Activated CD4-positive, alpha-beta T cell treated with anti-CD3 and anti-CD28 coated beads, Interleukin-2, amount 10 ng/mL, durations not matched to agents 24 days and 14 days (primary cell): ENCODE results near the gene KIZ. TPM values are rescaled to one million over a fixed set of nuclear protein-coding genes. Genes with fewer than 3 reads are reported as not detected.

ENCODE experiments used
- DNase-seq: peaks from one replicate; pipeline ENCODE4 v3.0.0; 2022
- H3K27ac Mint-ChIP-seq: one replicate; pipeline ENCODE4 v1.8.0; 2022; ENCODE audit warnings: mild to moderate bottlenecking, mixed read lengths
- H3K27me3 Mint-ChIP-seq: one replicate; pipeline ENCODE4 v1.8.0; 2022; ENCODE audit warnings: mixed read lengths
- H3K36me3 Mint-ChIP-seq: one replicate; pipeline ENCODE4 v1.8.0; 2022; ENCODE audit warnings: low read depth, mild to moderate bottlenecking, mixed read lengths
- H3K4me1 Mint-ChIP-seq: one replicate; pipeline ENCODE4 v1.8.0; 2021; ENCODE audit warnings: mixed read lengths
- H3K4me3 Mint-ChIP-seq: one replicate; pipeline ENCODE4 v1.8.0; 2022; ENCODE audit warnings: mild to moderate bottlenecking, moderate library complexity, mixed read lengths
- H3K9me3 Mint-ChIP-seq: one replicate; pipeline ENCODE4 v1.8.0; 2021; ENCODE audit warnings: mixed read lengths
- intact Hi-C: fragments of 100-400 bp; cut with micrococcal nuclease; formaldehyde crosslinking; loops from one replicate; pipeline ENCODE4 v1.15.1; 2023
- total RNA-seq: library from RNA; stranded (reverse); gene quantifications from 2 replicates; pipeline ENCODE4 v1.2.3, GENCODE V29; 2022

KIZ gene
- total RNA-seq, 1 donor from 2014 or later, result 9.3 TPM

GRCh38 chr20:21181028-21181427, 55.1 kb downstream of the KIZ start:
- H3K36me3 Mint-ChIP-seq, result peaks cover 5% of the 10 kb centered on the region
- H3K27me3 Mint-ChIP-seq, result no peaks in the 10 kb centered on the region
- intact Hi-C loops, result no loop called here
- H3K4me3 Mint-ChIP-seq, result no peak overlapping the region
- peaks cover 2% of the 10 kb centered on the region for H3K4me1 Mint-ChIP-seq
- no peak for DNase-seq
- peaks cover 4% of the 10 kb centered on the region for H3K9me3 Mint-ChIP-seq
- H3K27ac Mint-ChIP-seq, result no peak overlapping the region

- H3K36me3 Mint-ChIP-seq, result no peaks in the 10 kb centered on the region
- intact Hi-C loops, result no loop called here
Observed at GRCh38 chr20:21182832-21183563, 57.1 kb downstream of the KIZ start.

GRCh38 chr20:21183722-21184121, 57.8 kb downstream of the KIZ start:
- no peaks in the 10 kb centered on the region for H3K4me1 Mint-ChIP-seq

More at GRCh38 chr20:21182832-21183563, 57.1 kb downstream of the KIZ start:
- Mint-ChIP-seq H3K9me3 (no peaks in the 10 kb centered on the region), H3K27ac (no peak overlapping the region), H3K27me3 (no peaks in the 10 kb centered on the region), H3K4me1 (no peaks in the 10 kb centered on the region), H3K4me3 (no peak overlapping the region)
- no peak for DNase-seq

GRCh38 chr20:21184819-21185218, 58.9 kb downstream of the KIZ start:
- Mint-ChIP-seq H3K27ac (no peak overlapping the region), H3K9me3 (no peaks in the 10 kb centered on the region), H3K4me1 (no peaks in the 10 kb centered on the region), H3K36me3 (no peaks in the 10 kb centered on the region), H3K27me3 (no peaks in the 10 kb centered on the region), H3K4me3 (no peak overlapping the region)
- no peak for DNase-seq
- intact Hi-C loops, result no loop called here

More at GRCh38 chr20:21183722-21184121, 57.8 kb downstream of the KIZ start:
- intact Hi-C loops, result no loop called here
- no peak overlapping the region for H3K27ac Mint-ChIP-seq
- H3K9me3 Mint-ChIP-seq, result no peaks in the 10 kb centered on the region
- no peaks in the 10 kb centered on the region for H3K27me3 Mint-ChIP-seq
- H3K4me3 Mint-ChIP-seq, result no peak overlapping the region
- no peaks in the 10 kb centered on the region for H3K36me3 Mint-ChIP-seq
- DNase-seq, result no peak

- no peak overlapping the region for H3K4me3 Mint-ChIP-seq
- H3K36me3 Mint-ChIP-seq, result no peaks in the 10 kb centered on the region
- intact Hi-C loops, result no loop called here
- DNase-seq, result no peak
- H3K27ac Mint-ChIP-seq, result no peak overlapping the region
- no peaks in the 10 kb centered on the region for H3K4me1 Mint-ChIP-seq
- no peaks in the 10 kb centered on the region for H3K27me3 Mint-ChIP-seq
- H3K9me3 Mint-ChIP-seq, result no peaks in the 10 kb centered on the region
Observed at GRCh38 chr20:21185849-21186248, 60.0 kb downstream of the KIZ start.

- no peaks in the 10 kb centered on the region for H3K9me3 Mint-ChIP-seq
- intact Hi-C loops, result no loop called here
- no peak overlapping the region for H3K4me3 Mint-ChIP-seq
- no peak overlapping the region for H3K27ac Mint-ChIP-seq
- no peaks in the 10 kb centered on the region for H3K36me3 Mint-ChIP-seq
- H3K27me3 Mint-ChIP-seq, result no peaks in the 10 kb centered on the region
- no peaks in the 10 kb centered on the region for H3K4me1 Mint-ChIP-seq
- DNase-seq, result no peak
Observed at GRCh38 chr20:21189761-21190523, 64.1 kb downstream of the KIZ start.

GRCh38 chr20:21190869-21191268, 65.0 kb downstream of the KIZ start:
- no peak for DNase-seq
- Mint-ChIP-seq H3K27ac (no peak overlapping the region), H3K9me3 (no peaks in the 10 kb centered on the region), H3K4me3 (no peak overlapping the region), H3K36me3 (no peaks in the 10 kb centered on the region), H3K27me3 (no peaks in the 10 kb centered on the region), H3K4me1 (no peaks in the 10 kb centered on the region)
- intact Hi-C loops, result no loop called here

GRCh38 chr20:21191839-21192238, 66.0 kb downstream of the KIZ start:
- Mint-ChIP-seq H3K27me3 (no peaks in the 10 kb centered on the region), H3K4me1 (no peaks in the 10 kb centered on the region), H3K9me3 (no peaks in the 10 kb centered on the region), H3K4me3 (no peak overlapping the region), H3K36me3 (no peaks in the 10 kb centered on the region), H3K27ac (no peak overlapping the region)
- no peak for DNase-seq
- intact Hi-C loops, result no loop called here

- Mint-ChIP-seq H3K27me3 (no peaks in the 10 kb centered on the region), H3K4me1 (no peaks in the 10 kb centered on the region), H3K9me3 (no peaks in the 10 kb centered on the region), H3K4me3 (no peak overlapping the region), H3K36me3 (peaks cover 1% of the 10 kb centered on the region), H3K27ac (no peak overlapping the region)
- intact Hi-C loops, result no loop called here
- no peak for DNase-seq
Observed at GRCh38 chr20:21202259-21202658, 76.4 kb downstream of the KIZ start.

- H3K27me3 Mint-ChIP-seq, result no peaks in the 10 kb centered on the region
- H3K36me3 Mint-ChIP-seq, result peaks cover 1% of the 10 kb centered on the region
- H3K4me3 Mint-ChIP-seq, result no peak overlapping the region
- H3K4me1 Mint-ChIP-seq, result no peaks in the 10 kb centered on the region
- intact Hi-C loops, result no loop called here
- no peak for DNase-seq
- H3K9me3 Mint-ChIP-seq, result no peaks in the 10 kb centered on the region
- H3K27ac Mint-ChIP-seq, result no peak overlapping the region
Observed at GRCh38 chr20:21203088-21203656, 77.3 kb downstream of the KIZ start.

GRCh38 chr20:21206584-21206983, 80.7 kb downstream of the KIZ start:
- Mint-ChIP-seq H3K4me1 (no peaks in the 10 kb centered on the region), H3K36me3 (peaks cover 1% of the 10 kb centered on the region), H3K9me3 (no peaks in the 10 kb centered on the region), H3K4me3 (no peak overlapping the region), H3K27me3 (no peaks in the 10 kb centered on the region), H3K27ac (no peak overlapping the region)
- no peak for DNase-seq
- intact Hi-C loops, result no loop called here

- Mint-ChIP-seq H3K4me3 (no peak overlapping the region), H3K27me3 (no peaks in the 10 kb centered on the region), H3K9me3 (no peaks in the 10 kb centered on the region), H3K36me3 (peaks cover 1% of the 10 kb centered on the region), H3K4me1 (no peaks in the 10 kb centered on the region), H3K27ac (no peak overlapping the region)
- DNase-seq, result no peak
- intact Hi-C loops, result no loop called here
Observed at GRCh38 chr20:21208999-21209398, 83.1 kb downstream of the KIZ start.

- Mint-ChIP-seq H3K36me3 (peaks cover 1% of the 10 kb centered on the region), H3K4me3 (no peak overlapping the region), H3K4me1 (no peaks in the 10 kb centered on the region), H3K27me3 (no peaks in the 10 kb centered on the region), H3K27ac (no peak overlapping the region), H3K9me3 (no peaks in the 10 kb centered on the region)
- intact Hi-C loops, result no loop called here
- DNase-seq, result no peak
Observed at GRCh38 chr20:21209668-21210067, 83.8 kb downstream of the KIZ start.

GRCh38 chr20:21213691-21214090, 87.8 kb downstream of the KIZ start:
- H3K4me3 Mint-ChIP-seq, result no peak overlapping the region
- DNase-seq, result no peak
- H3K4me1 Mint-ChIP-seq, result no peaks in the 10 kb centered on the region
- intact Hi-C loops, result no loop called here
- H3K27me3 Mint-ChIP-seq, result no peaks in the 10 kb centered on the region
- H3K9me3 Mint-ChIP-seq, result no peaks in the 10 kb centered on the region
- no peak overlapping the region for H3K27ac Mint-ChIP-seq
- no peaks in the 10 kb centered on the region for H3K36me3 Mint-ChIP-seq
